ENCODE results near the gene BEX5. TPM values are rescaled to one million over a fixed set of nuclear protein-coding genes. Genes with fewer than 3 reads are reported as not detected.
"Not testable (repeated sequence)": the region's sequence is repeated elsewhere in the genome, so short reads cannot be mapped to it uniquely, and the experiment has no call there.

BEX5 gene
- total RNA-seq, 2 experiments from 2014 or later: 2.1 to 2.3 TPM

- intact Hi-C loops (cut with DNase I, micrococcal nuclease); CTCF ChIA-PET; POLR2A ChIA-PET; H3K4me3 Mint-ChIP-seq; H3K4me1 Mint-ChIP-seq; H3K36me3 Mint-ChIP-seq (ENCODE audit: low read depth); ATAC-seq; H3K9me3 Mint-ChIP-seq (ENCODE audit: low read depth); H3K27ac Mint-ChIP-seq; DNase-seq: not testable (repeated sequence)
- H3K27me3 Mint-ChIP-seq: peaks cover 26% of the 10 kb centered on the region
These were observed 29.5 kb downstream of the BEX5 start for GRCh38 chrX:102126080-102126818.

- H3K36me3 Mint-ChIP-seq (ENCODE audit: low read depth); H3K4me1 Mint-ChIP-seq; POLR2A ChIA-PET; H3K9me3 Mint-ChIP-seq (ENCODE audit: low read depth); intact Hi-C loops (cut with DNase I, micrococcal nuclease); H3K27ac Mint-ChIP-seq; ATAC-seq: not testable (repeated sequence)
- CTCF ChIA-PET: interaction anchor here (0.6 kb wide), 1 partner anchor 29 kb away, joined by 3 read pairs; no protein-coding TSS in a partner anchor
- Mint-ChIP-seq H3K4me3 (peak within 1 kb of the TSS; percentile 36), H3K27me3 (peaks cover 21% of the 10 kb centered on the region)
- DNase-seq: peak; percentile 4
These were observed 30.3 kb downstream of the BEX5 start, which contains the start of gene TCEAL2 for GRCh38 chrX:102125436-102125835. Gene TCEAL2, plus strand, starts transcription at chrX:102125679. Its CDS starts 1,152 bp downstream, at chrX:102126831.

GRCh38 chrX:102125014-102125413 is 30.8 kb downstream of the BEX5 start:
- ATAC-seq; H3K9me3 Mint-ChIP-seq (ENCODE audit: low read depth); intact Hi-C loops (cut with DNase I, micrococcal nuclease); H3K4me1 Mint-ChIP-seq; DNase-seq; H3K27ac Mint-ChIP-seq; H3K36me3 Mint-ChIP-seq (ENCODE audit: low read depth); POLR2A ChIA-PET: not testable (repeated sequence)
- H3K4me3 Mint-ChIP-seq: peak overlapping the region; percentile 36
- CTCF ChIA-PET: interaction anchor here (0.6 kb wide), 1 partner anchor 30 kb away, joined by 3 read pairs; no protein-coding TSS in a partner anchor
- H3K27me3 Mint-ChIP-seq: peaks cover 21% of the 10 kb centered on the region

- Mint-ChIP-seq H3K9me3 (ENCODE audit: low read depth) (no peaks in the 10 kb centered on the region), H3K27ac (no peak overlapping the region), H3K36me3 (ENCODE audit: low read depth) (no peaks in the 10 kb centered on the region), H3K4me1 (no peaks in the 10 kb centered on the region), H3K27me3 (peaks cover 4% of the 10 kb centered on the region), H3K4me3 (no peak overlapping the region)
- intact Hi-C loops (cut with DNase I, micrococcal nuclease): no loop called here
- DNase-seq (no peak), ATAC-seq (no peak)
- ChIA-PET CTCF (no interaction called here), POLR2A (no interaction called here)
These were observed 40.0 kb downstream of the BEX5 start for GRCh38 chrX:102115748-102116147.

GRCh38 chrX:102113367-102113766 is 42.4 kb downstream of the BEX5 start:
- CTCF ChIA-PET: no interaction called here
- POLR2A ChIA-PET: no interaction called here
- peaks cover 4% of the 10 kb centered on the region for H3K27me3 Mint-ChIP-seq
- DNase-seq: no peak
- no peak for ATAC-seq
- no peak overlapping the region for H3K4me3 Mint-ChIP-seq
- intact Hi-C loops (cut with DNase I, micrococcal nuclease): no loop called here
- H3K36me3 Mint-ChIP-seq (ENCODE audit: low read depth): no peaks in the 10 kb centered on the region
- H3K27ac Mint-ChIP-seq: no peak overlapping the region
- no peaks in the 10 kb centered on the region for H3K9me3 Mint-ChIP-seq (ENCODE audit: low read depth)
- no peaks in the 10 kb centered on the region for H3K4me1 Mint-ChIP-seq

Other genes starting within 250 kb of the BEX5 start
- gene ZMAT1, start 223.9 kb downstream of the BEX5 start, total RNA-seq: 1 to 10 TPM; 4.4 to 5.4 TPM
- gene TCEAL2, start 30.3 kb downstream of the BEX5 start, total RNA-seq: under 1 TPM in 1 of 2 experiments, not detected in 1; 0.28 TPM
- not detected for gene TCEAL6, start 13.5 kb downstream of the BEX5 start, total RNA-seq
- not detected for gene TCP11X1, start 59.3 kb upstream of the BEX5 start, total RNA-seq
- gene NXF2, start 91.2 kb upstream of the BEX5 start, total RNA-seq: not detected